Gastrocnemius medialis (tissue), 4 donors: ENCODE data around the gene UPB1.

Source experiments
- CTCF ChIP-seq, 5 experiments: fragments of 450-650 bp in 3 of 5; fragments of 200-600 bp in 2 of 5; sonication (generic) in 2 of 5; IDR thresholded peaks in 4 of 5; conservative IDR thresholded peaks in 1 of 5; 1 replicate in 4 of 5; 2 replicates in 1 of 5; pipeline ENCODE4 v1.5.1; 2016 to 2019; ENCODE audit warnings: antibody characterized with exemption in 5 of 5, mild to moderate bottlenecking in 3 of 5, moderate library complexity in 3 of 5
- POLR2A ChIP-seq, 2 donors: fragments of 450-650 bp; IDR thresholded peaks; one replicate each; pipeline ENCODE4 v1.6.1; 2017; ENCODE audit warnings: antibody characterized with exemption in 2 of 2, mild to moderate bottlenecking in 2 of 2, moderate library complexity in 2 of 2

DNA sequence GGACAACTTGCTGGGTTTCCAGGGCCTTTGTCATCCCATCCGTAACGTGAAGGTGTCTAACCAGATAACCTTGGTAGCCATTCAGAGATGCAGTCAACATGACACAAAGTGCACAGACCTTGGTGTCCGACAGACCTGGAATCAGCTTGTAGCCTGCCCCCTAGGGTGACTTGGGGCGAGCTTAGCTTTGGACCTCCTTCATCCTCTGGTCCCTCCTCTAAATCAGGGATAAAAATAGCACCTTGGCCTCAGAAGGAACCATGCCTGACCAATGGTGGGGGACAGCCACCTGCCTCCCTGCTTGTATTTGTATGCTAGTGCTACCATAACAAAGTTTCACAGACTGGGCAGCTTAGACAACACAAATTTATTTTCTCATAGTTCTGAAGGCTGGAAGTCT is 64.3 kb downstream of the UPB1 start:
- TF ChIP-seq CTCF (IDR thresholded peaks at IDR 0.05 in 4 of 5, conservative IDR thresholded peaks at IDR 0.05 in 1 of 5) = no peak
- TF ChIP-seq POLR2A (IDR thresholded peaks at IDR 0.05) = no peak
